GM06990 (cell line): Measurements from ENCODE around the gene HM13.
"Not testable (repeated sequence)": the region's sequence is repeated elsewhere in the genome, so short reads cannot be mapped to it uniquely, and the experiment has no call there.

Source experiments
- DNase-seq: peaks from one replicate; pipeline ENCODE4 v3.0.0-alpha.2; 2011; ENCODE audit not compliant: insufficient read length; ENCODE audit errors: extremely low read depth
- H3K27me3 ChIP-seq: replicated peaks from 2 replicates; pipeline ENCODE4 v1.6.0; 2011; ENCODE audit warnings: low read length; ENCODE audit not compliant: control insufficient read depth, insufficient read depth
- H3K36me3 ChIP-seq: 2 replicates; pipeline ENCODE4 v1.5.1; 2011; ENCODE audit warnings: low read length; ENCODE audit not compliant: control insufficient read depth, insufficient read depth
- H3K4me3 ChIP-seq: replicated peaks from 2 replicates; pipeline ENCODE4 v1.5.1; 2011; ENCODE audit warnings: low read depth, mild to moderate bottlenecking, control low read depth, low read length
- TF ChIP-seq, protein P1 (sequence below): IDR thresholded peaks from 2 replicates; pipeline ENCODE4 v1.5.1; 2011; ENCODE audit warnings: low read length, control low read depth, mild to moderate bottlenecking, inconsistent platforms; ENCODE audit not compliant: insufficient read depth, poor library complexity, severe bottlenecking

Gene HM13

GRCh38 chr20:31572042-31572700 is 57.9 kb downstream of the HM13 start:
- H3K4me3 ChIP-seq: peak overlapping the region; percentile 66
- no peak for DNase-seq
- peaks cover 4% of the 10 kb centered on the region for H3K36me3 ChIP-seq
- TF ChIP-seq, protein P1, sequence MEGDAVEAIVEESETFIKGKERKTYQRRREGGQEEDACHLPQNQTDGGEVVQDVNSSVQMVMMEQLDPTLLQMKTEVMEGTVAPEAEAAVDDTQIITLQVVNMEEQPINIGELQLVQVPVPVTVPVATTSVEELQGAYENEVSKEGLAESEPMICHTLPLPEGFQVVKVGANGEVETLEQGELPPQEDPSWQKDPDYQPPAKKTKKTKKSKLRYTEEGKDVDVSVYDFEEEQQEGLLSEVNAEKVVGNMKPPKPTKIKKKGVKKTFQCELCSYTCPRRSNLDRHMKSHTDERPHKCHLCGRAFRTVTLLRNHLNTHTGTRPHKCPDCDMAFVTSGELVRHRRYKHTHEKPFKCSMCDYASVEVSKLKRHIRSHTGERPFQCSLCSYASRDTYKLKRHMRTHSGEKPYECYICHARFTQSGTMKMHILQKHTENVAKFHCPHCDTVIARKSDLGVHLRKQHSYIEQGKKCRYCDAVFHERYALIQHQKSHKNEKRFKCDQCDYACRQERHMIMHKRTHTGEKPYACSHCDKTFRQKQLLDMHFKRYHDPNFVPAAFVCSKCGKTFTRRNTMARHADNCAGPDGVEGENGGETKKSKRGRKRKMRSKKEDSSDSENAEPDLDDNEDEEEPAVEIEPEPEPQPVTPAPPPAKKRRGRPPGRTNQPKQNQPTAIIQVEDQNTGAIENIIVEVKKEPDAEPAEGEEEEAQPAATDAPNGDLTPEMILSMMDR: no peak
- no peaks in the 10 kb centered on the region for H3K27me3 ChIP-seq

- Histone ChIP-seq H3K36me3 (peaks cover 2% of the 10 kb centered on the region), H3K4me3 (peak overlapping the region; percentile 66), H3K27me3 (no peaks in the 10 kb centered on the region)
- TF ChIP-seq, protein P1: no peak
- peak; percentile 94 for DNase-seq
Measured at GRCh38 chr20:31572701-31573554, 58.7 kb downstream of the HM13 start.

GRCh38 chr20:31573555-31574321 is 59.5 kb downstream of the HM13 start:
- no peak for DNase-seq
- H3K4me3 ChIP-seq: peak overlapping the region; percentile 66
- H3K27me3 ChIP-seq: no peaks in the 10 kb centered on the region
- peaks cover 2% of the 10 kb centered on the region for H3K36me3 ChIP-seq
- TF ChIP-seq, protein P1: no peak

- H3K4me3 ChIP-seq, DNase-seq, H3K36me3 ChIP-seq, H3K27me3 ChIP-seq: not testable (repeated sequence)
Measured at GRCh38 chr20:31574986-31575385, 60.7 kb downstream of the HM13 start.

GRCh38 chr20:31576751-31577150 is 62.5 kb downstream of the HM13 start:
- TF ChIP-seq, protein P1: no peak
- Histone ChIP-seq H3K4me3 (no peak overlapping the region), H3K27me3 (no peaks in the 10 kb centered on the region), H3K36me3 (no peaks in the 10 kb centered on the region)
- DNase-seq: no peak

- DNase-seq: no peak
- H3K27me3 ChIP-seq: no peaks in the 10 kb centered on the region
- TF ChIP-seq, protein P1: no peak
- H3K4me3 ChIP-seq: no peak overlapping the region
- H3K36me3 ChIP-seq: no peaks in the 10 kb centered on the region
Measured at GRCh38 chr20:31577194-31577593, 63.0 kb downstream of the HM13 start.
